NT2/D1 (cell line): ENCODE measurements around the gene TMEM263.

Experiments
- SUZ12 ChIP-seq: IDR thresholded peaks from 2 replicates; pipeline ENCODE4 v1.6.1; 2011; ENCODE audit not compliant: insufficient read length, insufficient read depth; ENCODE audit errors: extremely low read depth
- YY1 ChIP-seq: IDR thresholded peaks from 2 replicates; pipeline ENCODE4 v1.6.1; 2011; ENCODE audit not compliant: insufficient read length, insufficient read depth
- ZNF274 ChIP-seq: IDR thresholded peaks from 2 replicates; pipeline ENCODE4 v1.6.1; 2011; ENCODE audit warnings: mild to moderate bottlenecking, low read depth, low read length

DNA sequence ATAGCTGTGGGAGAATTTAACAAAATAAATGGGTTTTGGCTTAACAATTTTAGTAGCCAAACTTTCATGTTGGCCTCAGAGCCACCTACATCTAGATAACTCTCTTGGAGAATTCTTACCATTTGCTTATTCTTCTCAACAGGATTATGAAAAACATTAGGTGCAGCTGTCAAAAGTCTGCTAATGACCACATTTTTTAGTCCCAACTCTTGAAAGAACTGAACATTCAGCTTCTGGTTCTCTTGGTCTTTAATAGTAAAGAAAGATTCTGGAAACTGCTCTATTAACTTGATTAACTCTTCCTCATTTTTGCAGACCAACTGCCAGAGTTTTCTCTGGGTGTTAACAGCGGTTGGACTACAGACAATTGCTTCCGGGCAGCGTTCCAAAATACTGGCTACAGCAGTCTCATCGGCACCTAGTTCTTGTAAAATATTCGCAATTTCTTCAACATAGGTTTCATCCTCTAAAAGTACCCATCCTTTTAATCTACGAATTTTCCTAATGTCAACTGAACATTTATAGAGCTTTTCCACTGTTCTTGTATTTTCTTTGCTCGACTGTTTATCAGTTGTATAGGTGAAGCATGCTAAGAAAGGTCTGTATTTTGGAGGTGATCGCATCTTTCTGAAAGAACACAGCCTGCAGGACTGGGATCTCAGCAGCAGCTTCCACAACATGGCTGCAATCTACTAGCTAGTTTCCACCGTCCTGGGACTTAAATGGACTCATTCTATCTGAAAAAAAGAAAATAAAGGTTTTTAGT lies 22.5 kb downstream of the TMEM263 start:
- no peak for TF ChIP-seq SUZ12
- no peak for TF ChIP-seq ZNF274
- no peak for TF ChIP-seq YY1
